OCI-LY7 (cell line): ENCODE measurements around the gene ACTR3.

Experiments
- EZH2phosphoT487 ChIP-seq: fragments of 200-600 bp; sonication (generic); IDR thresholded peaks from 2 replicates; pipeline ENCODE4 v1.6.1; 2018; ENCODE audit warnings: low read depth, borderline replicate concordance, mild to moderate bottlenecking, mixed run types, antibody characterized with exemption, low read length, moderate library complexity, mixed read lengths
- TF ChIP-seq, protein P1 (sequence below): fragments of 200-600 bp; sonication (generic); conservative IDR thresholded peaks from 2 replicates; pipeline ENCODE4 v1.5.1; 2014; ENCODE audit warnings: mild to moderate bottlenecking, antibody characterized with exemption, low read length, moderate library complexity, mixed read lengths

DNA sequence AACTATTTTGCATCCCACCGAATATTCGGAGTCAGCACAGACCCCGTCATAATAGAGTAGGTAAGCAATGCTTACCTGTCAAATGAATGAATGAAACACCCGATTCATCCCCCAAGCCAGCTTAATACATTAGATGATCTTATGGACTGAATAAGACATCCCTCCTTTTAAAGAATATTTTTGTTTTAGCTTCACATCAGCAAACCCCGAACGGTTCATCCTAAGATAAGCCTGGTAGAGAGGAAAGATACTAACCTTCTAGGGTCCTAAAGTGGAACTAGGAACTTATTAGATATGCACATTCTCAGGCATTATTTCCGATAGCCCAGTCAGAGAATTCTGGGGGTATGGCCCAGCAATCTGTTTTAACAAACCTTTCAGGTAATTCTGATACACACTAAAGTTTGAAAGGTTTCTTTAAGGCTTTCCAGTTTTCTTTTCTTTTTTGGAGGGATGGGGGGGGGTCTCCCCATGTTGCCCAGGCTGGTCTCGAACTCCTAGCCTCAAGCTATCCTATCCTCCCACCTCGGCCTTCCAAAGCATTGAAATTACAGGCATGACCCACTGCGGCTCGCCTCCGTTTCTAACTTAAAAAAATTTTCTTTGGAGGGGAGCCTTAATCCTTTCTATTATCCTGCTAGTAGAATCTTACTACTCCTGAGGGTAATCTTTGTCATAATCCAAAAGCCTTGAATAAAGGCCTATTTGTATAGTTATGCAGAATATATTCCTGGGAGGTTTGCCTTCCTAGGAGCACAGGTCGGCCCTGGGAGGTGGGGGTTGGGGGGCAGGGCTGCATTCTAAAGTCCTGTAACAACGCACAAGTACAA lies 1.0 kb upstream of the ACTR3 start:
- TF ChIP-seq, protein P1, sequence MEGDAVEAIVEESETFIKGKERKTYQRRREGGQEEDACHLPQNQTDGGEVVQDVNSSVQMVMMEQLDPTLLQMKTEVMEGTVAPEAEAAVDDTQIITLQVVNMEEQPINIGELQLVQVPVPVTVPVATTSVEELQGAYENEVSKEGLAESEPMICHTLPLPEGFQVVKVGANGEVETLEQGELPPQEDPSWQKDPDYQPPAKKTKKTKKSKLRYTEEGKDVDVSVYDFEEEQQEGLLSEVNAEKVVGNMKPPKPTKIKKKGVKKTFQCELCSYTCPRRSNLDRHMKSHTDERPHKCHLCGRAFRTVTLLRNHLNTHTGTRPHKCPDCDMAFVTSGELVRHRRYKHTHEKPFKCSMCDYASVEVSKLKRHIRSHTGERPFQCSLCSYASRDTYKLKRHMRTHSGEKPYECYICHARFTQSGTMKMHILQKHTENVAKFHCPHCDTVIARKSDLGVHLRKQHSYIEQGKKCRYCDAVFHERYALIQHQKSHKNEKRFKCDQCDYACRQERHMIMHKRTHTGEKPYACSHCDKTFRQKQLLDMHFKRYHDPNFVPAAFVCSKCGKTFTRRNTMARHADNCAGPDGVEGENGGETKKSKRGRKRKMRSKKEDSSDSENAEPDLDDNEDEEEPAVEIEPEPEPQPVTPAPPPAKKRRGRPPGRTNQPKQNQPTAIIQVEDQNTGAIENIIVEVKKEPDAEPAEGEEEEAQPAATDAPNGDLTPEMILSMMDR, result no peak
- TF ChIP-seq EZH2phosphoT487, result no peak
